Skeletal muscle satellite cell (primary cell): ENCODE results near the gene ZNF518A. TPM values are rescaled to one million over a fixed set of nuclear protein-coding genes. Genes with fewer than 3 reads are reported as not detected.

ENCODE experiments used
- H3K27me3 ChIP-seq: 2 replicates; pipeline ENCODE4 v1.7.0; 2013; ENCODE audit warnings: low read length; ENCODE audit not compliant: control insufficient read depth, insufficient read depth
- H3K36me3 ChIP-seq: 2 replicates; pipeline ENCODE4 v1.7.0; 2013; ENCODE audit warnings: mild to moderate bottlenecking, control low read depth, low read length; ENCODE audit not compliant: insufficient read depth
- H3K4me1 ChIP-seq: 2 replicates; pipeline ENCODE4 v1.7.0; 2013; ENCODE audit warnings: low read length; ENCODE audit not compliant: control insufficient read depth, insufficient read depth
- H3K4me2 ChIP-seq: 2 replicates; pipeline ENCODE4 v1.7.0; 2013; ENCODE audit warnings: mild to moderate bottlenecking, low read length
- H3K4me3 ChIP-seq: 2 replicates; pipeline ENCODE4 v1.7.0; 2013; ENCODE audit warnings: low read length
- H3K9ac ChIP-seq: 2 replicates; pipeline ENCODE4 v1.7.0; 2013; ENCODE audit warnings: mild to moderate bottlenecking, low read depth, low read length, moderate library complexity
- H3K9me3 ChIP-seq: replicated peaks from 2 replicates; pipeline ENCODE4 v1.7.0; 2013; ENCODE audit warnings: mild to moderate bottlenecking, control low read depth, low read length
- total RNA-seq: library from RNA; depleted of rRNA; stranded (reverse); fragments of >200 nt; gene quantifications from 2 replicates; pipeline ENCODE4 v1.2.3, GENCODE V29; 2012; rRNA removed

ZNF518A gene, protein sequence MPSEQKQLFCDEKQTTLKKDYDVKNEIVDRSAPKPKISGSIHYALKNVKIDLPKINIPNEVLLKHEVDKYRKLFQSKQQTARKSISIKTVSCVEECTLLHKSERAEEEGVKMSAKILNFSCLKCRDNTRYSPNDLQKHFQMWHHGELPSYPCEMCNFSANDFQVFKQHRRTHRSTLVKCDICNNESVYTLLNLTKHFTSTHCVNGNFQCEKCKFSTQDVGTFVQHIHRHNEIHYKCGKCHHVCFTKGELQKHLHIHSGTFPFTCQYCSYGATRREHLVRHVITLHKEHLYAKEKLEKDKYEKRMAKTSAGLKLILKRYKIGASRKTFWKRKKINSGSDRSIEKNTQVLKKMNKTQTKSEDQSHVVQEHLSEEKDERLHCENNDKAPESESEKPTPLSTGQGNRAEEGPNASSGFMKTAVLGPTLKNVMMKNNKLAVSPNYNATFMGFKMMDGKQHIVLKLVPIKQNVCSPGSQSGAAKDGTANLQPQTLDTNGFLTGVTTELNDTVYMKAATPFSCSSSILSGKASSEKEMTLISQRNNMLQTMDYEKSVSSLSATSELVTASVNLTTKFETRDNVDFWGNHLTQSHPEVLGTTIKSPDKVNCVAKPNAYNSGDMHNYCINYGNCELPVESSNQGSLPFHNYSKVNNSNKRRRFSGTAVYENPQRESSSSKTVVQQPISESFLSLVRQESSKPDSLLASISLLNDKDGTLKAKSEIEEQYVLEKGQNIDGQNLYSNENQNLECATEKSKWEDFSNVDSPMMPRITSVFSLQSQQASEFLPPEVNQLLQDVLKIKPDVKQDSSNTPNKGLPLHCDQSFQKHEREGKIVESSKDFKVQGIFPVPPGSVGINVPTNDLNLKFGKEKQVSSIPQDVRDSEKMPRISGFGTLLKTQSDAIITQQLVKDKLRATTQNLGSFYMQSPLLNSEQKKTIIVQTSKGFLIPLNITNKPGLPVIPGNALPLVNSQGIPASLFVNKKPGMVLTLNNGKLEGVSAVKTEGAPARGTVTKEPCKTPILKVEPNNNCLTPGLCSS (N-terminal part only)
- 9.2 and 10.6 TPM in 2 replicates for total RNA-seq

DNA sequence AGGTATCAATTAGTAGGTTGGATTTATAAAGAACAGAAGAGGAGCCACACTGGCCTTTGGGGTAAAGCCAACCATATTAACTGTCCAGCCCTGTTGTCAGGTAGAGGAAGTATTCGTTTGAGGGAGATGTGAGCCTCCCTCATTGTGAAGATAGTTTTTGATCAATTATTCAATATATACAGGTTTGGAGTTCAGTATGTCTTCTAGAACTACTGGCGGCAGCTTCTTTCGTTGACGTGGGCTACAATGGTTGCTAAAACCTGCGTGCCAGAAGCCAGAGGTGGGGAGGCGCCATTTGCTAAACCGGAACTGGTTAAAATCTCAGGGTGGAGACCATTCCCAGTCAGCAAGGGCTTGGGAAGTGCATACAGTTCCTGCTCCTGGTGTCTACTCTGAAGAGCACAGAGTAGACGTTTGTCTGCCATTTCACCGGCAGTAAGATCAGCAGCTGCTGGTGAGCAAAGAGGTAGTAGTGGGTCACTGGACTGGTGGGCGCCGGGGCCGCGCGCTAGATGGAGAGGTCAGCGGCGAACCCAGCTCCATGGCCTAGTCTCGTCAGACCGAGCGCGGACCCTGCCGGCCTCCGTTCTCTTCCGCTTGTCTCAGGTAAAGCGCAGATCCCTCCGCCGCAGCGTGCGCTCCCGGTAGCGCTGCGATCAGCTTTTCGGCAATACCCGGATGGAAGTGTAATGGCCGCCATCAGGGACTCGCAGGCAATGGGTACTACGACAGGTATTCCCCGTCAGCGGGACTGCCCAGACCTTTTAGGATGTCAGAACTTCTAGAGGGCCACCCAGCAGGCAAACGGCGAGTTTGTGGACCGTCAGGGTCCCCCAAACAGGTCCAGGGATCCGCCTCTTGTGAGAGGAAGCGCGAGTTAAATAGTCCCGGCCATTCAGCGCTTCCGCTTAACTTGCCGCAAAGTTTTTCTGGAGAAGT lies at the start of gene ZNF518A:
ZNF518A (plus strand) TSS at position 911 of the 939 bp plus-strand sequence. CDS start 26,026 bp downstream, outside the sequence.
- Histone ChIP-seq H3K9me3 (no peaks in the 10 kb centered on the region), H3K36me3 (peaks cover 10% of the 10 kb centered on the region), H3K4me2 (peak within 1 kb of the TSS; percentile 90), H3K4me1 (peaks cover 23% of the 10 kb centered on the region), H3K27me3 (no peaks in the 10 kb centered on the region), H3K9ac (peak within 1 kb of the TSS; percentile 93), H3K4me3 (peak within 1 kb of the TSS; percentile 87)

DNA sequence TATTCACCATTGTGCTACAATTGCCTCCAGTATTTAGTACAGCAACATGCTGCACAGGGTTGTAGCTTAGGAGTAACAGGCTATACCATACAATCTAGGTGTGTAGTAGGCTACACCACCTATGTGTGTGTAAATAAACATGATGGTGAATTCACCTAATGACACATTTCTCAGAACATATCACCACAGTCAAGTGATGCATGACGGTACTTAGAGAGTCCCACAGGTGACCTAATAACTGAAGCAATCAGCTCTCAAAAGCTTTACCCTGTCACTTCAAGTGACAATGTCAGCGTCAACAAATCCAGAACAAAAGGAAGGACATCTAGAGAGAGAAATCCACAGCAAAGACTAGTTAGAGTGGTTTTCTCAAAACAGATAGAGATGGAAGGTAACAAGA lies 47.9 kb upstream of the ZNF518A start:
- Histone ChIP-seq H3K36me3 (no peaks in the 10 kb centered on the region), H3K4me3 (no peak overlapping the region), H3K4me2 (no peak overlapping the region), H3K27me3 (no peaks in the 10 kb centered on the region), H3K4me1 (no peaks in the 10 kb centered on the region), H3K9me3 (no peaks in the 10 kb centered on the region), H3K9ac (no peak overlapping the region)

DNA sequence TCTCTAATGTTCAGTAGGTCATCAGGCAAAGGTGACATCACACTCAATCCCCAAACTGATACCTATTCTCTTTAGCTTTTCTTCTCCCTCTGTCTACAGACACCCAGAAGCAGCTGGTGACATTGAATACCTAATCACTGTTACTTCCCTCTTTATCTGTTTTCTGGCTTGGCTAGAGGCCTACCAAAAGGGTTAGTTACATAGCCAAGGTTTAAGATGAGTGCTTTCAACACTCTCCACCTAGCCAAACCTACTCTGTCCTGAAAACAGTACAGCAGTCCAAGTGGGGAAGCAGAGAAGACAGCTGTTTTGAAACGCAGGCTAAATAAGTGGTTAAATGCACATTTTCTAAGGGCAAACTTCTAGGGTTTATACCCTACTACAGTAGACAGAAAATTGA lies 47.3 kb upstream of the ZNF518A start:
- Histone ChIP-seq H3K4me1 (no peaks in the 10 kb centered on the region), H3K36me3 (no peaks in the 10 kb centered on the region), H3K9ac (no peak overlapping the region), H3K4me2 (no peak overlapping the region), H3K9me3 (no peaks in the 10 kb centered on the region), H3K27me3 (no peaks in the 10 kb centered on the region), H3K4me3 (no peak overlapping the region)

DNA sequence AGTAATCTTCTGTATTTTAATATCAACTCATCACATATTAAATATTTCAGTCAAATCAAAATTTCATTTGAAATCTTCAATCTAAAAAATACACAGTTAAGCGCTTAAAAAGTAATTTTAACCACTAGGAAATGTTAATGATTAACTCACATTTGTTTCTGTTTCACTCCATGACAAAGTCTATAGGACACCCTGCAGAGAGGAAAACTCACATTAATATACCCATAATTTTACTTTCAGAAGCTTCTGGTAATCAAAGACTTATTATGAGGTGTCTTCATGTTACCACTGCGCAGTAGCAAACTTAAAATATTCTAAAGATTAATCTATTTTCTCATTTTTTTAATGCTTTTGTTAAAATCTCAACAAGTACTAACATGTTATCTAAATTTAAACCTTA lies 41.0 kb upstream of the ZNF518A start:
- Histone ChIP-seq H3K4me2 (peak overlapping the region; percentile 90), H3K4me1 (peaks cover 3% of the 10 kb centered on the region), H3K27me3 (peaks cover 19% of the 10 kb centered on the region), H3K9me3 (no peaks in the 10 kb centered on the region), H3K4me3 (peak overlapping the region; percentile 85), H3K36me3 (no peaks in the 10 kb centered on the region), H3K9ac (peak overlapping the region; percentile 90)

DNA sequence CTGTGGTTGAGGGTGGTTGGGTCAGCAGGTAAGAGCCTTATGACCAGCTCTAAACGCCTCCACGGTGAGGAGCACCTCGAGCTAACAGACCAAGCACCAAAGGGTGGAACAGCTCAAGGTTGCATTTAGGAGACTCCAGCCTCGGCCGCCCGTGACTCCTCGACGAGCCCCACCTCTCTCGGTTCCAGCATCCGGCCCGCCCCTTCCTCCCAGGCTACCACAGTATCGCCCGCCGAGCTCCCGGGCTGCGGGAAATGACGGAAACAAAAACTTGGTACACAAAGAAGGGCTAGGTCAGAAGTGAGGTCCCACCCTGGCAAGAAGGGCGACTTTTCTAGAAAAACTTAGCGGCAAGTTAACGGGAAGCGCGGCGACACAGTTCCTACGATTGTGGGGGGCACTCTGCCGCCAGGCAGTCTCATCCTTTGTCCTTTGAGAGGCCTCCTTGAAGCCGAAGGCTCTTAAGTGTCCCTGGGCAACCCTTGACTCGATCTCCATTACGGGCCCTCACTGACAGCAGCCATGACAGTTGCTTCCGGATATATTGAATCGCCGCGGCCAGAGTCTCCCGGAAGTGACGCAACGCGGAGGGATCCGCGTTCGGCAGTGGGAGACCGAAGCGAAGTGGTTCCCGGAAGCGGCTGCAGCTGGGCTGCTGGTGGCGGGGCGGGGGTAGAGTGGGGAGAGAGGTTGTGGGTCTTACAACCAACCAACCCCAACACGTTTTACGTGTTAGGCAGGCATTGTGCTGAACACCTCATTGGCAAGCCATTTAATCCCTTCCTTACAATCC lies 40.2 kb upstream of the ZNF518A start:
- Histone ChIP-seq H3K4me3 (peak overlapping the region; percentile 85), H3K9ac (peak overlapping the region; percentile 90), H3K4me2 (peak overlapping the region; percentile 90), H3K4me1 (peaks cover 3% of the 10 kb centered on the region), H3K36me3 (no peaks in the 10 kb centered on the region), H3K27me3 (peaks cover 23% of the 10 kb centered on the region), H3K9me3 (no peaks in the 10 kb centered on the region)

DNA sequence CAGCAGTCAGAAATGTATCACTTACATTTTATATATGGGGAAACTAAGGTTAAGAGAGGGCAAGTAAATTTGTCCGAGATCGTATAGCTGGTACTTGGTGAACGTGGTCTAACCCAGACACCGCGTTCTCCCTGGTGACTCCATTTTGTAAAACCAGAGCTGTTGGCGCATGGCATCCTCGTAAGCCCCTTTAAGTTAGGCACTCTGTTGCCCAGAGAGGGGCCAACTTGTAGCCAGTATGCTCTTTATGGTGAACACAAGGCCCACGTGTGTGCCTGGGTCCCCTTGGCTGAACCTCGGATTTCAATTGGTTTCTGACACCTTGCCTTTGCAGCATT lies 39.7 kb upstream of the ZNF518A start:
- Histone ChIP-seq H3K27me3 (peaks cover 27% of the 10 kb centered on the region), H3K36me3 (no peaks in the 10 kb centered on the region), H3K4me2 (peak overlapping the region; percentile 90), H3K9ac (peak overlapping the region; percentile 90), H3K9me3 (no peaks in the 10 kb centered on the region), H3K4me3 (peak overlapping the region; percentile 85), H3K4me1 (peaks cover 3% of the 10 kb centered on the region)

DNA sequence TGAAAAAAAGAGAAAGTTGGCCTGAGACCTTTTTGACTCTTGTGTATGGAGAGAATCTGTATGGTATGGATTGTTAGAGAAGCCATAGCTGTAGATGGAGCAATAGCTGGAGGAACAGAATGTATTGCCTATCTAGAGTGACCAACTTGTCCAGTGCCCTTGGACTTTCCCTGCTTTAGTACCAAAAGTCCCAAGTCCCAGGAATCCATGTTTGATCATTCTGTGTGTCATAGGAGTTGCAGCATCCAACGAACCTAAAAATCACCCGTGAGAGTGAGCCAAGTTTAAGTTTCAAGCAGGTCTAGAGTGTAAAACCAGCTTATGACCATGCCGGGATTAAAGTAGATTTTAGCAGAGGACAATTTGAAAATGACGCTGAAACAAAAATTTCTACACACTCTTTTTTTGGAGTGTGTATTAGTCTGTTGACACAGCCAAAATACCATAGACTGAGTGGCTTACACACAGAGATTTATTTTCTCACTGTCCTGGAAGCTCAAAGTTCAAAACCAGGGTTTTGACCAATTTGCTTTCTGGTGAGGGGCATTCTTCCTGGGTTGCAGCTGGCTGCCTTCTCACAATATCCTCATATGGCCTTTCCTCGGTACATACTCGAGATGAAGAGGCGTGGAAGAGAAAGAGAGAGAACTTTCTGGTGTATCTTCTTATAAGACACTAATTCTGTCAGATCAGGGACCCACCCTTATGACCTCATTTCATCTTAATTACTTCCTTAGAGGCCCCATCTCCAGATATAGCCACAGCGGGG lies 36.9 kb upstream of the ZNF518A start:
- H3K36me3 ChIP-seq = no peaks in the 10 kb centered on the region
- H3K4me1 ChIP-seq = peaks cover 3% of the 10 kb centered on the region
- no peak overlapping the region for H3K9ac ChIP-seq
- peaks cover 45% of the 10 kb centered on the region for H3K27me3 ChIP-seq
- no peak overlapping the region for H3K4me2 ChIP-seq
- H3K9me3 ChIP-seq = no peaks in the 10 kb centered on the region
- H3K4me3 ChIP-seq = no peak overlapping the region

DNA sequence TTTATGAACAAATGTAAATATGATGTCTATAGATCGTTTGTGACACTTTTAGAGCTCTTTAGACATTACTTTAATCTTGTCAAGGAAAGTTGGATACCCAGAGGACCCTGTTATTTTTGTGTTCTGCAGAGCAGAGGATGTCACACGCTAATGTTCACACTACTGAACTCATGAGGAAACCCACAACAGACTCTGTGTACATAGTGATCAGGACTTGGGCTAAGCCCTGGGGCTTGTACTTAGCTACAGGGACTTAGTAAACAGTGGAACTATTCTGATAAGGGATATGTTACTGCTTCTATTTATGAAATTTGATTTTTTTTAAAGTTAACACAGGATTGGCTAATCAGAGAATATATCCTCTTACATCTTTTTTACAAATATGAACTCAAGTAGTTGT lies 36.1 kb upstream of the ZNF518A start:
- H3K4me1 ChIP-seq = peaks cover 3% of the 10 kb centered on the region
- no peak overlapping the region for H3K9ac ChIP-seq
- H3K36me3 ChIP-seq = no peaks in the 10 kb centered on the region
- peaks cover 45% of the 10 kb centered on the region for H3K27me3 ChIP-seq
- H3K9me3 ChIP-seq = no peaks in the 10 kb centered on the region
- H3K4me3 ChIP-seq = no peak overlapping the region
- H3K4me2 ChIP-seq = no peak overlapping the region

DNA sequence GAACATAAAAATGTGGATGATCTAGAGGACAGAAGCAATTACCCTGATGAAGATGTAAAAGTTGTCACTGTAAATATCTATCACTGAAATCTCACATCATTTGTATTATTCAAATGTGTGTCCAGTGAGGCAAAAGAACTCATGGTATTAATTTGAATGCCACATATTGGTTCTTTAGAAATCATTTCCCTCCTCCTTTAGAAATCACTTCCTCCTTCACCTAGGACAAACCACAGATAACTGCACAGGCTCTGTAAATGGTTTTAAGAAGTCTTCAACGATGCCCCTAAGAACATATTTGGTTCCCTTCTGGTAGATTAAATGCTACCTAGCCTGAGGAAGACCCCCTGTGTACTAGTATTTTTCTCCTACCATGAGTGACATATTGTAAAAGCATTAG lies 33.1 kb upstream of the ZNF518A start:
- no peaks in the 10 kb centered on the region for H3K9me3 ChIP-seq
- H3K4me1 ChIP-seq = no peaks in the 10 kb centered on the region
- H3K4me3 ChIP-seq = no peak overlapping the region
- H3K4me2 ChIP-seq = no peak overlapping the region
- H3K27me3 ChIP-seq = peaks cover 52% of the 10 kb centered on the region
- H3K36me3 ChIP-seq = no peaks in the 10 kb centered on the region
- H3K9ac ChIP-seq = no peak overlapping the region

DNA sequence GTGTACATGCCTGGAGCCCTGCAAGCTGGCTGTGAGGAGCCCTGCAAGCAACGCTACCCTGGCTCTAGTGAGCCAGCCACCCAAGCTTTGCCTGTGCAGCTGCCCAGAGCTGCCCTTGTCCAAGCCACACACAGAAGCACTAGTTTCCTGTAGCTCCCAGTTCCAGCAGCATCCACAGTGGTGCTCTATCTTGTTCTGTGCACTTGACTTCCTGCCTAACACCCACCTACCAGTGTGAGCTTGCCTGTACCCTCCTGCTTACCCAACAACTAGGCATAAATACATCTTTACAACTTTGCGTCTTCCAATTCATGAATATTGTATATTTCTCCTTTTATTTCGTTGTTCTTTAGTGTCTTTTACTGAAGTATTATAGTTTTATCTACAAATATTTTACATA lies 32.2 kb upstream of the ZNF518A start:
- Histone ChIP-seq H3K27me3 (peaks cover 45% of the 10 kb centered on the region), H3K4me2 (no peak overlapping the region), H3K4me1 (no peaks in the 10 kb centered on the region), H3K9ac (no peak overlapping the region), H3K36me3 (no peaks in the 10 kb centered on the region), H3K9me3 (no peaks in the 10 kb centered on the region), H3K4me3 (no peak overlapping the region)
